GM18868 (cell line): ENCODE measurements around the gene NBPF12.
A peak's percentile ranks its signal among the peaks of the same experiment; 100 is the strongest.
"Not testable (repeated sequence)": the region's sequence is repeated elsewhere in the genome, so short reads cannot be mapped to it uniquely, and the experiment has no call there.

Experiments
- ATAC-seq: cut with Tn5 transposase; IDR thresholded peaks from one replicate; pipeline ENCODE4 v1.9.1; 2021; ENCODE audit warnings: mild to moderate bottlenecking, moderate library complexity; ENCODE audit not compliant: unreplicated experiment

The NBPF12 gene, protein sequence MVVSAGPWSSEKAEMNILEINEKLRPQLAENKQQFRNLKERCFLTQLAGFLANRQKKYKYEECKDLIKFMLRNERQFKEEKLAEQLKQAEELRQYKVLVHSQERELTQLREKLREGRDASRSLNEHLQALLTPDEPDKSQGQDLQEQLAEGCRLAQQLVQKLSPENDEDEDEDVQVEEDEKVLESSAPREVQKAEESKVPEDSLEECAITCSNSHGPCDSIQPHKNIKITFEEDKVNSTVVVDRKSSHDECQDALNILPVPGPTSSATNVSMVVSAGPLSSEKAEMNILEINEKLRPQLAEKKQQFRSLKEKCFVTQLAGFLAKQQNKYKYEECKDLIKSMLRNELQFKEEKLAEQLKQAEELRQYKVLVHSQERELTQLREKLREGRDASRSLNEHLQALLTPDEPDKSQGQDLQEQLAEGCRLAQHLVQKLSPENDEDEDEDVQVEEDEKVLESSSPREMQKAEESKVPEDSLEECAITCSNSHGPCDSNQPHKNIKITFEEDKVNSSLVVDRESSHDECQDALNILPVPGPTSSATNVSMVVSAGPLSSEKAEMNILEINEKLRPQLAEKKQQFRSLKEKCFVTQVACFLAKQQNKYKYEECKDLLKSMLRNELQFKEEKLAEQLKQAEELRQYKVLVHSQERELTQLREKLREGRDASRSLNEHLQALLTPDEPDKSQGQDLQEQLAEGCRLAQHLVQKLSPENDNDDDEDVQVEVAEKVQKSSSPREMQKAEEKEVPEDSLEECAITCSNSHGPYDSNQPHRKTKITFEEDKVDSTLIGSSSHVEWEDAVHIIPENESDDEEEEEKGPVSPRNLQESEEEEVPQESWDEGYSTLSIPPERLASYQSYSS (N-terminal part only)

DNA sequence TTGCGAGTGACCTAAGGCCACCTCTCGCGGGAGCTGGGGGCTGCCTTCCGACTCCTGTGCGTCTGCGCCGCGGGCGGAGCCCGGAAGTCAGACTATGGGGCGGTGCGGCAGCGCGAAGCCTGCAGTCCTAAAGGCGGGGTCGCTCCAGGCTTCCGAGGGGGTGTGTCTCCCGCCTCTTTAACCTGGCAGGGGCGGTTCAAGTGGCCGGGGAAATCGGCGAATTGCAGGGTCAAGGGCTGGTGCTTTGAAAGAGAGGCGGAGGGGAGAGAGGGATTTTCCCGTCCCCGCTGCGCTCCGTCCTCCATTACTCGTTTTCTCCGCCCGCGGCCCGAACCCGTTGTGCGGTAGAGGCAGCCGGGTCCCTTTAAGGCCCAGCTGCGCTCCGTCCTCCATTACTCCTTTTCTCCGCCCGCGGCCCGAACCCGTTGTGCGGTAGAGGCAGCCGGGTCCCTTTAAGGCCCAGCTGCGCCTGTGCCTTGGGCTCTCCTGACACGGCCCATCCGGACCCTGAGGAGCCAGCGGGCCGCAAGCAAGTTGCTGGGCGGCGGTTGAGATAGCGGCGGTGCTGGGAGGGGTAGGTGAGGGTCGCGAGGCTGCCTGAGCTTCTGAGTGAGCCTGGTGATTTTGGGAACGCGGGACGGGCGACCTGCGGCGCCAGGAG is at the start of gene NBPF12:
TSS of gene NBPF12 (plus strand) at position 83 of the 661 bp plus-strand sequence. CDS start 21,820 bp downstream, outside the sequence.
- peak; percentile 73 for ATAC-seq

DNA sequence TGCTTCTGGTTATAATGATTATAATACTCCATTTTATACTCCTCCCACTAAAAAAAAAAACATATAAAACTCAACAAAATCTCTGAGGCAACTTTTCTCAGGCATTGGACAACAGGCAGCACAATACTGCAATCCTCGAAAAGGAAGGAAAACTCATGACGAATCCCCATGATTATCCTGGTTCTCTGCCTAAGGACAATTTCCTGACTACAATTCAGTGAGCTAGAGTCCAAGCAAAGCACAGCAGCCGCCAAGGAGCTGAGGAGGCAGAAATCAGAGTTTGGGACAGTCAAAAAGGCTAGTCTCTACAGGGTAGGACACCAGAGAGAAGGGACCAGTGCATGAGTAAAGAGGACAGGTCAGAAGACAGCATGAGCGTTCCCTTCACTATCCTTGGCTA is 46.8 kb upstream of the NBPF12 start:
- not testable (repeated sequence) for ATAC-seq

DNA sequence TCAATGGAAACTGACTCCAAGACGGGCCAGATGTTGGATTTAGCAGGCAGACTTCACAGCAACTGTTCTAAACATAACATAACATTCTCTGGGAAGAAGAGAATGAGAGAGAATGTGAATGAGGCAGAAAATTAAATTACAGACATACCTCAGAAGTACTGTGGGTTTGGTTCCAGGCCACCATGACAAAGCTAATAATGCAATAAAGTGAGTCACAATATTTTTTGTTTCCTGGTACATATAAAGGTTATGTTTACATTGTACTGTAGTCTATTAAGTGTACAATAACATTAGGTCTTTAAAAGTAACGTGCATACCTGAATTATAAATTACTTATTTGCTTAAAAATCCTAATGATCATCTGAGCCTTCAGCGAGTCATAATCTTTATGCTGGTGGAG is 45.8 kb upstream of the NBPF12 start:
- not testable (repeated sequence) for ATAC-seq

DNA sequence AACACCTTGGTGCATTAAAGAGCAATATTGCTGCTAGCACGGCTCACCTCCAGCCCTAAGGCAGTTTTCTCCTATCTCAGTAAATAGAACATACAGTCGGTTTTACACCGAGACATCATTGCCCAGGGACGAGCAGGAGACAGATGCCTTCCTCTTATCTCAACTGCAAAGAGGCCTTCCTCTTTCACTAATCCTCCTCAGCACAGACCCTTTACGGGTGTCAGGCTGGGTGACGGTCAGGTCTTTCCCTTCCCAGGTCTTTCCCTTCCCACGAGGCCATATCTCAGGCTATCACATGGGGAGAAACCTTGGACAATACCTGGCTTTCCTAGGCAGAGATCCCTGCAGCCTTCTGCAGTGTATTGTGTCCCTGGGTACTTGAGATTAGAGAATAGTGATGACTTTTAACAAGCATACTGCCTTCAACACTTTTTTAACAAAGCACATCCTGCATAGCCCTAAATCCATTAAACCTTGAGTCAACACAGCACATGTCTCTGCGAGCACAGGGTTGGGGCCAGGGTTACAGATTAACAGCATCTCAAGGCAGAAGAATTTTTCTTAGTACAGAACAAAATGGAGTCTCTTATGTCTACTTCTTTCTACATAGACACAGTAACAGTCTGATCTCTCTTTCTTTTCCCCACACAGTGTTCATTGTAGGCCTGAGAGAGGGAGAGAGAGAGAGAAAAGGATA is 30.4 kb upstream of the NBPF12 start:
- ATAC-seq = not testable (repeated sequence)

DNA sequence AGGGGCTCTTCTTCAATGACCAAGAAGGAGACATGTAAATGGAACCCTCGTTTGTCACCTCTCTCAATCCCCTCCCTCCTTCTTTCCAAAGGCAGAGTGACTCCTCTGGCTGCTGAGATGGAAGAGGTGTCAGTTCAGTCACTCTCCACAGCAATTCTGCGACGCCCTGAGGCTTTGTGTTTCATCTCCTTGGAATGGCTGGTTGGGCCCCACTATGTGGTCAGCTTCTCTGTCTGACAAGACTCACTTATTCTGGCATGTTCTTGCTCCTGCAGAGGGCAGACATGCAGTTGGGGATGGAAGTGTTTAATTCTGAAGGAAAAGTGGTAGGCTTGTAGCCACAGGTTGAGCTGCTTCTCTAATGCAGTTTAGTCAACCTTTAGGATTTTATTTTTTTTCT is 25.1 kb upstream of the NBPF12 start:
- ATAC-seq = not testable (repeated sequence)

DNA sequence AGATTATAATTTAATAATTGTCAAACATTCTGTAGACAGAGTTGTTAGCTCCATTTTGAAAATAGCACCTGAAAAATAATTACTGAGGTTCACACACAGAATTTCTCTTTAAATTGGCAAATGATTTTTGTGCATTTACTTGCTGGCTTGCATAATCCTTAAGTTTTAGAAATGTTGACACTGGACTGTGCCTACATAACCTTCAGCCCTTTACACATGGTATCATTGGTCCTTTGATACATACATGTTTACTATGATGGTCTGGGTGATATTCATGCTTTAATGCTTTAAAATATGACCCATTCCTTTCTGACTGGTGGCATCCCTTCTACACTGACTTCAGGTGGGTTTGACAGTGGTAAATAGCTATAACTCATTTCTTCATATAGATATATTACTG is 17.3 kb upstream of the NBPF12 start:
- ATAC-seq = not testable (repeated sequence)

DNA sequence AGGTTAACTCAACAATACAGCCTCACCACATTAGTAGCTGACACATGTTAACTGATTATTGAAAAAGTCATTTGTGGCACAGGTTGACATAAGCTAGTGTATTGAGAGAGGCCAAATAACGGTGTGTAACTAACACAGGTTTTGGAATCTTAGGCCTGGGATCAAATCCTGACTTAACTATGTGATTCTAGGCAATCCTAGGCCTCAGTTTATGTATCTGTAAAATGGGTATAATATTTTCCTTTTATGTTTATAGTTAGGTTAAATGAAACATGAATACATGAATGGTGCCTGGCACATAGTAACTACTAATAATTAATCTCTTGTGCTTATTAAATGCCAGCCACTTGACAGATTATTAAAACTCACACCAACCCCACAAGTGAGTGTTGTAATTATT is 15.5 kb upstream of the NBPF12 start:
- not testable (repeated sequence) for ATAC-seq

DNA sequence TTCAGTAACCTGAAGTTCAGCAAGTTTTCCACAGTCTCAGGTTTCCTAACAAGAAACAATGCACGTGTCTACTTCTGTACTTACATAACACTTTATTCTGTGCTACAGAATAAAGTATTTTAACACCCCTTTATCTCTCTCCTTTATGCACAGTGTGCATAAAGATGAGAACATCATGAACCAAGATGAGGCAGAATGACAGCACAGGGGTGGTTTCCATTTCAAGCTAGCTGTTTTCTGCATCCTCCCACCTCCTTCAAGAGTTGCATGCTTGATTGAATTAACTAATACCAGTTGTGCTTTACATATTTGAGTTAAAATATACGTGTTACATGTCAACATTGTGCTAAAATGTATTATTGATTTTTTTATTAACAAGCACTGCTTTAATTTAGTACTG is 14.0 kb upstream of the NBPF12 start:
- ATAC-seq = not testable (repeated sequence)

DNA sequence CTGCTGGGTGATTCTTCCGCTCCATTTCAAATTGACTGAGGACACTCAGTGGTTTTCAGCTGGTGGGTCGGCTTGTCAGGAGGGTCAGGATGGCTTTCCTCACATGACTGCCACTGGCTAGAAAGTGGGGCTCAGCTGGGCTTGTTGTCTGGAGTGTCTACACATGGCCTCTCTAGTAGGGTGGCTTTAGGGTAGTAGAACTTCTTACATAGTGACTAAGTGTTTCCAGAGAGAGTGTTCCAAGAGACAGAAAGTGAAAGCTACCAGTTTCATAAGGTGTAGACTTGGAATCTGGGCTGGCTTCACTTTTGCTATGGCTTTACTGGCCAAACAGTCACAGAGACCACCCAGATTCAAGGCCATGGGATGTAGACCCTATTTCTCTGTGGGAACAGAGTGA is 11.7 kb upstream of the NBPF12 start:
- ATAC-seq = not testable (repeated sequence)

DNA sequence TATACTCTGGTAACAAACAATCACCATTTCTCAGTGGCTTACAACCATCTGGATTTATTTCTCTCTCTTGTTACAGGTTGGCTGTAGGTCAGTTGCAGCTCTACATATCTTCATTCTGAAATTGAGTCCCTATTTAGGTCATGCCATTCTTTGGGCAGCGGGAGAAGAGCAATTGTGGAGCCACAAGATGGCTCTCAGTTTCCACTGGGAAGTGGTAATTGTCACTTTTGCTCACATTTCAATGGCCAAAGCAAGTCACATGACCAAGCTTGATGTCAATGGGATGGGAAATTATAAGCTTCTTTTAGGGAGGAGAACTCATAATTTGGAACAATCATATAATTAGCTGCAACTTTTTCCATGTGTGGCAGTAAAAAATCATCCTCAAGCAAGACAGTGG is 7.9 kb upstream of the NBPF12 start:
- not testable (repeated sequence) for ATAC-seq

DNA sequence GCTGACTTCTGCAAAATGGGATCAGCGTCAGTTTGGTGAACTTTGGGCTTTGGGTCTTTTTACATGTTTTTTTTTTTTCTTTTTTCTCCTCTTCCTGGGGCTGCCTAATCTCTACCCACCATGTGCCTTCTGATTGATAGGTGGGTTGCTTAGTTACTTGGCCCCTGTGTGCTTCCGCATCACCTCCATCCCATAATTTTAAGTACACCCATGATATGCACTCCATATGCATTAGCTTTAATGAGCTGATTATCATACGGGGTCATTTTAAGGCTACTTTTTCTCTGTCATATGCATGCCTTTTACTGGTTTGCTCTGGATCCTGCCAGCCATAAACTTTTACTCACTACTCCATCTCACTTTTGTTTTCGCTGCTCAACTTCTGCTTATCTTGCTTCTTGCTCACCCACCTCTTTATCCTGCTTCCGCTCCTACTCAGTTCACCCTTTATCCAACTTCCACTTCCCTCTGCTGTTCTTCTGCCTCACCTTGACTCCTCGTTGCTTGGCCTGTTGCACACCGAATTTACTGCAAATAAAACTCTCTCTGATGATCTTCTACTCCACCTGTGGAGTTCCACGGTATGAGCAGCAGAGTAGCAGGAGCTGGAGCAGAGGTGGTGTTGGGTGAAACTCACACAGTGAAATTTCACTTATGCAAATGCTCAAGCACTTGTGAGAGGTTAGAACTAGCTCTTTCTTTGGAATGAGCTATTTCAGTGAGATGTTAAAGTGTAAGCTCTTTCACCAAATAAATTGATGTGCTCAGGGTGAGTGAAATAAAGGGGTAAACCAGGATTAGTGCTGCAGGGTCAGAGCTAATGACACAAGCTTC is 3.5 kb upstream of the NBPF12 start:
- peak; percentile 40 for ATAC-seq

DNA sequence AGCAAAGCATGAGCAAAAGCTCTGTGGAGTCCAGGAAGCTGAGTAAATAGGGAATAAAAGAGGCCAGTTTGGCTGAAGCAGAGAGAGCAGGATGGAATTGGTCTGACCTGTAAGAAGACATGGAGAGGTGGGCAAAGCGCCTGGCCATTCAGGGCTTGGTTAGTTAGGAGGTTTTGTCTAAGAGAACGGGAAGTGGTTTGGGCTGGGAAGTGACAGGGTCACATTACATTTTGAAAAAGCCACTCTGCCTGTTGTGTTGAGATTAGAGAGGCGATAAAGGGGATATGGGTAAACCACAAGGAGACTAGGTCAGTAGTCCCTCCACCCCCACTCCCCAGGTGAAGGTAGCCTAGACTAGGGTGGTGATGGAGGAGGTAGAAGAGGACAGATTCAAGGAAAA is 662 bp upstream of the NBPF12 start:
- ATAC-seq = not testable (repeated sequence)

DNA sequence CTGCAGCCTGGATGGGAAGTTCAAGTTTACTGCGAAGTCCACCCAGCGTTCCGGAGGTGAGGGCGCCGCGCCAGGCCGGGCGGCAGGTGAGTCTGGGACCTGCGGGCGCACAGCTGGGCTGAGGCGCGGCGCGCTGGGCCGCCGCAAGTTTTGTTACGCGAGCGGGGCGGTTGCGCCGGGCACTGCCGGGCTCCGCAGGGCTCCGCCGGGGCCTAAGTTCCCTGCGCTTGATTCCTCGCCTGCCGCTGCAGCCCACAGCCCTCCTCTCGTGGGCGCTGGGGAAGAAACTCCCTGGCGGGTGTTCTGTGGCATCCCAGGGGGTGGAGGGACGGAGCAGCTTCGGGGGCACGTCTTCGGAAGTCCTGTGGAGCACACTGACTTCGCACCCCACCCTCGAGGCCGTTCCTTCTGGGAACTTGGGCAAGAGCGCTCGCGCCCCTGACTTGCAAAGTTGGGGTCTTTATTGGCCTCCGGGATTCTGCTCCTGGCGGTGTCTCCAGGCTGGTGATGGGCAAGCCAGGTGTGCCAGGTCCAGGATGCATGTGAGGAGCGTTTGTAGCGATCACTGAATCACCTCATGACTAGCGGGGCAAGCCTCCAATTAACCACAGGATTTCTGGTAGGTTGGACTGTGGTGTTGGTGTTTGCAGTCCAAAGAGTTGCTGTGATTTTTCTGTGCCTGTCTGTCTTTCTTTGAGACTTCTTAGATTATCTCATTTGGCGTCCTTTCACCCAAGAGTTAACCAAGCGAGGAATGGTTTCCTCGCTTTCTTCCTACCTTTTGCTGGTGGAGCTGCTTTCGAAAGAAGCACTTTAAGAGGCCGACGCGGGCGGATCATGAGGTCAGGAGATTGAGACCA is 1.0 kb downstream of the NBPF12 start:
- peak; percentile 18 for ATAC-seq

DNA sequence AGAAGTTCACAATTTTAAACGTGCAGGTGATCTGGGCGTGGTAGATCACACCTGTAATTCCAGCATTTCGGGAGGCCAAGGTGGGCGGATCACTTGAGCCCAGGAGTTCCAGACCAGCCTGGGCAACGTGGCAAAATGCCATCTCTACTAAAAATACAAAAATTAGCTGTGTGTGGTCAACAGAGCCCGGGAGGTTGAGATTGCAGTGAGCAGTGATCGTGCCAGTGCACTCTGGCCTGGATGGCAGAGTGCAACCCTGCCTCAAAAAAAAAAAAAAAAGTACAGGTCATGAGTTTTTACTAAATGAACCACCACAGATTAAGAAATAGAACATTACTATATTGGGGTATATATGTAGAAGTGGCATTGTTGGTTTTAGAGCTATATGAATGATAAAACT is 2.2 kb downstream of the NBPF12 start:
- ATAC-seq = not testable (repeated sequence)

DNA sequence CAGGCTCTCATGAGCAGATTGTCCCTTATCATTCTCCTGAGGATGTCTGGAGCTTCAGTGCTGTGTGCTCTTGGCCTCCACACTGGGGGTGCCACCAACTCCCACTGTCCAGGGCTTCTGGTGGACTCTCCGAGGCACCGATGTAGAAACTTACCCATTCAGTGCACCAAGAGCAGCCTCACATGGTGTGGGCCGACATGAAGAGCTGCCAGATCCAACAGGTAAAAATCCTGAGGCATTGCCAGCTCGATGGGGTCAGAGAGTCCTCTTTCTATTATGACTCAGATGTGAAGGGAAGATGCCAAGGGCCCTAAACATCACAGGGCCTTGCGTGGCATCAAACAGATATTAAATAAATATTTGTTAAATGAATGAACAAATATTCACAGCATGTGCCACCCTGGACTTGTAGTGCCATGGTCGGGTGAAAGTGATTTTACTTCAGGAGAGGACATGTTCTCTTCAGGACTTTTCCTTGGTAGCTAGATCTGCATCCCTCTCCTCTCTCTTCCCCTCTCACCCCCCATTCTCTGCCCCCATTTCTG is 5.3 kb downstream of the NBPF12 start:
- ATAC-seq = not testable (repeated sequence)

DNA sequence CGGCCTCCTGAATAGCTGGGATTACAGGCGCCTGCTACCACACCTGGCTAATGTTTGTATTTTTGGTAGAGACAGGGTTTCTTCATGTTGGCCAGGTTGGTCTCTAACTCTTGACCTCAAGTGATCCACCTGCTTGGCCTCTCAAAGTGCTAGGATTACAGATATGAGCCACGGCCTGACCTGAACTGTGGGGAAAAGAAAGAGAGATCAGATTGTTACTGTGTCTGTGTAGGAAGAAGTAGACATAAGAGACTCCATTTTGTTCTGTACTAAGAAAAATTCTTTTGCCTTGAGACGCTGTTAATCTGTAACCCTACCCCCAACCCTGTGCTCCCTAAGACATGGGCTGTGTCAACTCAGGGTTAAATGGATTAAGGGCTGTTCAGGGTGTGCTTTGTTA is 10.0 kb downstream of the NBPF12 start:
- ATAC-seq = not testable (repeated sequence)

DNA sequence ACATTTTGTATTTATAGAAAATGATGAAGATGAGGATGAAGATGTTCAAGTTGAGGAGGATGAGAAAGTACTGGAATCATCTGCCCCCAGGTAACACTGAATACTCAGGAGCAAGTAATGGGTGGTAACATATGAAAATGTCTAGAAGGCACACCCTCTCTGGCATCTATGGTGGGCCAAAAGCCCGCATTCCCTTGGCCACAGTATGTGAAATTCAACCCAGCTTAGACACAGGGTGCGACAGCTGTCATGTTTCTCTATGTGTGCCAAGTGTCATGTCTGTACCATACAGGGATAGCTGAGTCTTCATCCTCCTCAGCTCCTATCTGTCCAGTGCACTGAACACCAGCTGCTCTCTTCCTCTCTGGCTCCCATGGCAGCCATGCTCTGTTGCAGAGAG is 26.2 kb downstream of the NBPF12 start:
- ATAC-seq = not testable (repeated sequence)

DNA sequence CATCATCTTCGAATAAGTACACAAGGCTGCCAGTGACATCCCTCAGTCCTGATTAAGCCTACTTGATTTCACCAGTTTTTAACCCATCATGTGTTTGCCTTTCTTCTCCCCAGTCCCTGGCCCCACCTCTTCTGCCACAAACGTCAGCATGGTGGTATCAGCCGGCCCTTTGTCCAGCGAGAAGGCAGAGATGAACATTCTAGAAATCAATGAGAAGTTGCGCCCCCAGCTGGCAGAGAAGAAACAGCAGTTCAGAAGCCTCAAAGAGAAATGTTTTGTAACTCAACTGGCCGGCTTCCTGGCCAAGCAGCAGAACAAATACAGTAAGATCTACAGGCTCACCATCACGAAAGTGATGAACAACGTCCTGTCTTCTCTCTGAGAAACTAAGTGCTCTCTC is 28.2 kb downstream of the NBPF12 start:
- not testable (repeated sequence) for ATAC-seq
